Panc1 (cell line): Measurements from ENCODE around the gene R3HDM2.

Experiments used
- CTCF ChIP-seq: fragments of 450-650 bp; IDR thresholded peaks from 2 replicates; pipeline ENCODE4 v1.5.1; 2017; ENCODE audit warnings: mild to moderate bottlenecking
- POLR2AphosphoS5 ChIP-seq: IDR thresholded peaks from 2 replicates; pipeline ENCODE4 v1.6.1; 2012; ENCODE audit warnings: mild to moderate bottlenecking, low read depth, low read length, moderate library complexity
- REST ChIP-seq, 2 experiments: IDR thresholded peaks; 2 replicates each; pipeline ENCODE4 v1.6.1; 2011 to 2012; ENCODE audit warnings: low read depth in 2 of 2, control low read depth in 1 of 2, low read length in 1 of 2, mild to moderate bottlenecking in 1 of 2, moderate library complexity in 1 of 2; ENCODE audit not compliant: insufficient read depth in 1 of 2
- SIN3A ChIP-seq: IDR thresholded peaks from 2 replicates; pipeline ENCODE4 v1.6.1; 2012; ENCODE audit warnings: low read depth, mild to moderate bottlenecking, low read length, moderate library complexity, borderline replicate concordance; ENCODE audit not compliant: insufficient read depth

- TF ChIP-seq POLR2AphosphoS5 (no peak), CTCF (no peak; the same call in 1 of the 2 replicates), REST (IDR thresholded peaks at IDR 0.05; ENCODE audit: insufficient read depth in 1 of 2, low read depth in 2 of 2, low read length in 1 of 2) (no peak), SIN3A (no peak)
These were observed 205.7 kb downstream of the R3HDM2 start for GRCh38 chr12:57224973-57225679.
